Head of caudate nucleus (tissue), 42 donors: Measurements from ENCODE around the gene SIGLEC14.

Experiments
- DNase-seq, 42 donors: peaks; one replicate each; pipeline versions ENCODE4 v3.0.0 to v3.0.0-alpha.2; 2020 to 2021; ENCODE audit warnings: mixed read lengths in 7 of 42
- intact Hi-C: fragments of 100-400 bp; cut with DNase I; formaldehyde crosslinking; loops from one replicate; pipeline ENCODE4 v1.15.0; 2022

Gene SIGLEC14

GRCh38 chr19:51593969-51594773 is 52.5 kb downstream of the SIGLEC14 start:
- intact Hi-C loops: loop anchor here (2.0 kb wide), 1 partner anchor 485 kb away; the partner anchor contains the start of gene CTU1
- peak; percentile 97 to 100 (median 99) for DNase-seq

- intact Hi-C loops: no loop called here
- peak in 12 of 42 donors; percentile 10 to 44 (median 28) for DNase-seq
Measured at GRCh38 chr19:51593138-51593890, 53.3 kb downstream of the SIGLEC14 start.
